HEK293 (cell line): ENCODE measurements around the gene BBC3.

ENCODE experiments used
- GLI4 ChIP-seq: fragments of 450-650 bp; formaldehyde crosslinking; IDR thresholded peaks from 2 replicates; pipeline ENCODE4 v1.5.1; 2016; ENCODE audit warnings: missing biosample characterization, missing genetic modification characterization
- IKZF3 ChIP-seq: fragments of 450-650 bp; IDR thresholded peaks from 2 replicates; pipeline ENCODE4 v1.5.0; 2018; ENCODE audit warnings: missing biosample characterization, mild to moderate bottlenecking, missing genetic modification characterization, moderate library complexity
- KLF16 ChIP-seq: fragments of 450-650 bp; formaldehyde crosslinking; IDR thresholded peaks from 2 replicates; pipeline ENCODE4 v1.5.1; 2017; ENCODE audit warnings: missing biosample characterization, missing genetic modification characterization
- KLF7 ChIP-seq: fragments of 450-650 bp; formaldehyde crosslinking; IDR thresholded peaks from 2 replicates; pipeline ENCODE4 v1.5.1; 2016; ENCODE audit warnings: missing biosample characterization, missing genetic modification characterization, borderline replicate concordance
- KLF9 ChIP-seq: fragments of 450-650 bp; formaldehyde crosslinking; IDR thresholded peaks from 2 replicates; pipeline ENCODE4 v1.5.1; 2016; ENCODE audit warnings: missing biosample characterization, missing genetic modification characterization, low read depth
- ZBTB20 ChIP-seq: fragments of 450-650 bp; formaldehyde crosslinking; IDR thresholded peaks from 2 replicates; pipeline ENCODE4 v1.5.1; 2016; ENCODE audit warnings: missing biosample characterization, missing genetic modification characterization
- ZNF239 ChIP-seq: fragments of 450-650 bp; formaldehyde crosslinking; IDR thresholded peaks from 2 replicates; pipeline ENCODE4 v1.5.1; 2016; ENCODE audit warnings: missing biosample characterization, missing genetic modification characterization
- TF ChIP-seq, protein P1 (sequence below): fragments of 450-650 bp; formaldehyde crosslinking; conservative IDR thresholded peaks from 2 replicates; pipeline ENCODE4 v1.5.1; 2016; ENCODE audit warnings: low read depth, missing biosample characterization, missing genetic modification characterization
- TF ChIP-seq, protein P2 (sequence below): fragments of 450-650 bp; formaldehyde crosslinking; IDR thresholded peaks from 2 replicates; pipeline ENCODE4 v1.5.1; 2016; ENCODE audit warnings: missing biosample characterization, missing genetic modification characterization
- TF ChIP-seq, protein P3 (sequence below): fragments of 450-650 bp; formaldehyde crosslinking; IDR thresholded peaks from 2 replicates; pipeline ENCODE4 v1.5.1; 2016; ENCODE audit warnings: missing biosample characterization, missing genetic modification characterization
- TF ChIP-seq, protein P4 (sequence below): fragments of 450-650 bp; formaldehyde crosslinking; IDR thresholded peaks from 2 replicates; pipeline ENCODE4 v1.5.1; 2016; ENCODE audit warnings: missing biosample characterization, missing genetic modification characterization
- TF ChIP-seq, protein P5 (sequence below): fragments of 450-650 bp; formaldehyde crosslinking; IDR thresholded peaks from 2 replicates; pipeline ENCODE4 v1.5.1; 2016; ENCODE audit warnings: missing biosample characterization, missing genetic modification characterization
- TF ChIP-seq, protein P6 (sequence below): fragments of 450-650 bp; formaldehyde crosslinking; IDR thresholded peaks from 2 replicates; pipeline ENCODE4 v1.5.1; 2016; ENCODE audit warnings: missing biosample characterization, missing genetic modification characterization, low read depth
- TF ChIP-seq, protein P7 (sequence below): fragments of 450-650 bp; formaldehyde crosslinking; IDR thresholded peaks from 2 replicates; pipeline ENCODE4 v1.5.1; 2016; ENCODE audit warnings: missing biosample characterization, missing genetic modification characterization

DNA sequence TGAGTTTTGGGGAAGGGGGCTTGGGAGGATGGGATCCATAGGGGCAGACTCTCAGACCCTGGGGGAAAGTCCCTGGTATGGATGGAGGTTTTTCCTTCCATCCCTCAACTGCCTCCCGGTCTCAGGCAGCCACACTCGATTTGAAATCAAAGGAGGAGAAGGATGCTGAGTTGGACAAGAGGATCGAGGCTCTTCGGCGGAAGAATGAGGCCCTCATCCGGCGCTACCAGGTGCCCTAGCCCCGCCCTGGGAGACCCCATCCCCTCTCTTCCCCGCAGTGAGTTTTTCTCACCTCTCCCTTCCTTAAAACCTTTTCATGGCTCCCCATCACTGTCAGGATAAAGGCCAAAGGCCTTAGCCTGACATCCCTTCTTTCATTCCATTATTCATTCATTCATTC, 27.4 kb upstream of the BBC3 start:
- TF ChIP-seq, protein P1, sequence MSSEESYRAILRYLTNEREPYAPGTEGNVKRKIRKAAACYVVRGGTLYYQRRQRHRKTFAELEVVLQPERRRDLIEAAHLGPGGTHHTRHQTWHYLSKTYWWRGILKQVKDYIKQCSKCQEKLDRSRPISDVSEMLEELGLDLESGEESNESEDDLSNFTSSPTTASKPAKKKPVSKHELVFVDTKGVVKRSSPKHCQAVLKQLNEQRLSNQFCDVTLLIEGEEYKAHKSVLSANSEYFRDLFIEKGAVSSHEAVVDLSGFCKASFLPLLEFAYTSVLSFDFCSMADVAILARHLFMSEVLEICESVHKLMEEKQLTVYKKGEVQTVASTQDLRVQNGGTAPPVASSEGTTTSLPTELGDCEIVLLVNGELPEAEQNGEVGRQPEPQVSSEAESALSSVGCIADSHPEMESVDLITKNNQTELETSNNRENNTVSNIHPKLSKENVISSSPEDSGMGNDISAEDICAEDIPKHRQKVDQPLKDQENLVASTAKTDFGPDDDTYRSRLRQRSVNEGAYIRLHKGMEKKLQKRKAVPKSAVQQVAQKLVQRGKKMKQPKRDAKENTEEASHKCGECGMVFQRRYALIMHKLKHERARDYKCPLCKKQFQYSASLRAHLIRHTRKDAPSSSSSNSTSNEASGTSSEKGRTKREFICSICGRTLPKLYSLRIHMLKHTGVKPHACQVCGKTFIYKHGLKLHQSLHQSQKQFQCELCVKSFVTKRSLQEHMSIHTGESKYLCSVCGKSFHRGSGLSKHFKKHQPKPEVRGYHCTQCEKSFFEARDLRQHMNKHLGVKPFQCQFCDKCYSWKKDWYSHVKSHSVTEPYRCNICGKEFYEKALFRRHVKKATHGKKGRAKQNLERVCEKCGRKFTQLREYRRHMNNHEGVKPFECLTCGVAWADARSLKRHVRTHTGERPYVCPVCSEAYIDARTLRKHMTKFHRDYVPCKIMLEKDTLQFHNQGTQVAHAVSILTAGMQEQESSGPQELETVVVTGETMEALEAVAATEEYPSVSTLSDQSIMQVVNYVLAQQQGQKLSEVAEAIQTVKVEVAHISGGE (tag by site-specific recombination), result no peak
- TF ChIP-seq, protein P2, sequence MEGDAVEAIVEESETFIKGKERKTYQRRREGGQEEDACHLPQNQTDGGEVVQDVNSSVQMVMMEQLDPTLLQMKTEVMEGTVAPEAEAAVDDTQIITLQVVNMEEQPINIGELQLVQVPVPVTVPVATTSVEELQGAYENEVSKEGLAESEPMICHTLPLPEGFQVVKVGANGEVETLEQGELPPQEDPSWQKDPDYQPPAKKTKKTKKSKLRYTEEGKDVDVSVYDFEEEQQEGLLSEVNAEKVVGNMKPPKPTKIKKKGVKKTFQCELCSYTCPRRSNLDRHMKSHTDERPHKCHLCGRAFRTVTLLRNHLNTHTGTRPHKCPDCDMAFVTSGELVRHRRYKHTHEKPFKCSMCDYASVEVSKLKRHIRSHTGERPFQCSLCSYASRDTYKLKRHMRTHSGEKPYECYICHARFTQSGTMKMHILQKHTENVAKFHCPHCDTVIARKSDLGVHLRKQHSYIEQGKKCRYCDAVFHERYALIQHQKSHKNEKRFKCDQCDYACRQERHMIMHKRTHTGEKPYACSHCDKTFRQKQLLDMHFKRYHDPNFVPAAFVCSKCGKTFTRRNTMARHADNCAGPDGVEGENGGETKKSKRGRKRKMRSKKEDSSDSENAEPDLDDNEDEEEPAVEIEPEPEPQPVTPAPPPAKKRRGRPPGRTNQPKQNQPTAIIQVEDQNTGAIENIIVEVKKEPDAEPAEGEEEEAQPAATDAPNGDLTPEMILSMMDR, result no peak
- TF ChIP-seq KLF16 (tag by site-specific recombination) (no peak), GLI4 (no peak), KLF9 (tag by site-specific recombination) (no peak), IKZF3 (no peak), ZNF239 (tag by site-specific recombination) (no peak), KLF7 (tag by site-specific recombination) (no peak), ZBTB20 (tag by site-specific recombination) (no peak)
- TF ChIP-seq, protein P3, sequence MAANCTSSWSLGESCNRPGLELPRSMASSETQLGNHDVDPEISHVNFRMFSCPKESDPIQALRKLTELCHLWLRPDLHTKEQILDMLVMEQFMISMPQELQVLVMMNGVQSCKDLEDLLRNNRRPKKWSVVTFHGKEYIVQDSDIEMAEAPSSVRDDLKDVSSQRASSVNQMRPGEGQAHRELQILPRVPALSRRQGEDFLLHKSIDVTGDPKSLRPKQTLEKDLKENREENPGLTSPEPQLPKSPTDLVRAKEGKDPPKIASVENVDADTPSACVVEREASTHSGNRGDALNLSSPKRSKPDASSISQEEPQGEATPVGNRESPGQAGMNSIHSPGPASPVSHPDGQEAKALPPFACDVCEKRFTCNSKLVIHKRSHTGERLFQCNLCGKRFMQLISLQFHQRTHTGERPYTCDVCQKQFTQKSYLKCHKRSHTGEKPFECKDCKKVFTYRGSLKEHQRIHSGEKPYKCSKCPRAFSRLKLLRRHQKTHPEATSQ (tag by site-specific recombination), result no peak
- TF ChIP-seq, protein P4, sequence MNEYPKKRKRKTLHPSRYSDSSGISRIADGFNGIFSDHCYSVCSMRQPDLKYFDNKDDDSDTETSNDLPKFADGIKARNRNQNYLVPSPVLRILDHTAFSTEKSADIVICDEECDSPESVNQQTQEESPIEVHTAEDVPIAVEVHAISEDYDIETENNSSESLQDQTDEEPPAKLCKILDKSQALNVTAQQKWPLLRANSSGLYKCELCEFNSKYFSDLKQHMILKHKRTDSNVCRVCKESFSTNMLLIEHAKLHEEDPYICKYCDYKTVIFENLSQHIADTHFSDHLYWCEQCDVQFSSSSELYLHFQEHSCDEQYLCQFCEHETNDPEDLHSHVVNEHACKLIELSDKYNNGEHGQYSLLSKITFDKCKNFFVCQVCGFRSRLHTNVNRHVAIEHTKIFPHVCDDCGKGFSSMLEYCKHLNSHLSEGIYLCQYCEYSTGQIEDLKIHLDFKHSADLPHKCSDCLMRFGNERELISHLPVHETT, result no peak
- TF ChIP-seq, protein P5, sequence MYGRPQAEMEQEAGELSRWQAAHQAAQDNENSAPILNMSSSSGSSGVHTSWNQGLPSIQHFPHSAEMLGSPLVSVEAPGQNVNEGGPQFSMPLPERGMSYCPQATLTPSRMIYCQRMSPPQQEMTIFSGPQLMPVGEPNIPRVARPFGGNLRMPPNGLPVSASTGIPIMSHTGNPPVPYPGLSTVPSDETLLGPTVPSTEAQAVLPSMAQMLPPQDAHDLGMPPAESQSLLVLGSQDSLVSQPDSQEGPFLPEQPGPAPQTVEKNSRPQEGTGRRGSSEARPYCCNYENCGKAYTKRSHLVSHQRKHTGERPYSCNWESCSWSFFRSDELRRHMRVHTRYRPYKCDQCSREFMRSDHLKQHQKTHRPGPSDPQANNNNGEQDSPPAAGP (tag by site-specific recombination), result no peak
- TF ChIP-seq, protein P6, sequence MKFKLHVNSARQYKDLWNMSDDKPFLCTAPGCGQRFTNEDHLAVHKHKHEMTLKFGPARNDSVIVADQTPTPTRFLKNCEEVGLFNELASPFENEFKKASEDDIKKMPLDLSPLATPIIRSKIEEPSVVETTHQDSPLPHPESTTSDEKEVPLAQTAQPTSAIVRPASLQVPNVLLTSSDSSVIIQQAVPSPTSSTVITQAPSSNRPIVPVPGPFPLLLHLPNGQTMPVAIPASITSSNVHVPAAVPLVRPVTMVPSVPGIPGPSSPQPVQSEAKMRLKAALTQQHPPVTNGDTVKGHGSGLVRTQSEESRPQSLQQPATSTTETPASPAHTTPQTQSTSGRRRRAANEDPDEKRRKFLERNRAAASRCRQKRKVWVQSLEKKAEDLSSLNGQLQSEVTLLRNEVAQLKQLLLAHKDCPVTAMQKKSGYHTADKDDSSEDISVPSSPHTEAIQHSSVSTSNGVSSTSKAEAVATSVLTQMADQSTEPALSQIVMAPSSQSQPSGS (tag by site-specific recombination), result no peak
- TF ChIP-seq, protein P7, sequence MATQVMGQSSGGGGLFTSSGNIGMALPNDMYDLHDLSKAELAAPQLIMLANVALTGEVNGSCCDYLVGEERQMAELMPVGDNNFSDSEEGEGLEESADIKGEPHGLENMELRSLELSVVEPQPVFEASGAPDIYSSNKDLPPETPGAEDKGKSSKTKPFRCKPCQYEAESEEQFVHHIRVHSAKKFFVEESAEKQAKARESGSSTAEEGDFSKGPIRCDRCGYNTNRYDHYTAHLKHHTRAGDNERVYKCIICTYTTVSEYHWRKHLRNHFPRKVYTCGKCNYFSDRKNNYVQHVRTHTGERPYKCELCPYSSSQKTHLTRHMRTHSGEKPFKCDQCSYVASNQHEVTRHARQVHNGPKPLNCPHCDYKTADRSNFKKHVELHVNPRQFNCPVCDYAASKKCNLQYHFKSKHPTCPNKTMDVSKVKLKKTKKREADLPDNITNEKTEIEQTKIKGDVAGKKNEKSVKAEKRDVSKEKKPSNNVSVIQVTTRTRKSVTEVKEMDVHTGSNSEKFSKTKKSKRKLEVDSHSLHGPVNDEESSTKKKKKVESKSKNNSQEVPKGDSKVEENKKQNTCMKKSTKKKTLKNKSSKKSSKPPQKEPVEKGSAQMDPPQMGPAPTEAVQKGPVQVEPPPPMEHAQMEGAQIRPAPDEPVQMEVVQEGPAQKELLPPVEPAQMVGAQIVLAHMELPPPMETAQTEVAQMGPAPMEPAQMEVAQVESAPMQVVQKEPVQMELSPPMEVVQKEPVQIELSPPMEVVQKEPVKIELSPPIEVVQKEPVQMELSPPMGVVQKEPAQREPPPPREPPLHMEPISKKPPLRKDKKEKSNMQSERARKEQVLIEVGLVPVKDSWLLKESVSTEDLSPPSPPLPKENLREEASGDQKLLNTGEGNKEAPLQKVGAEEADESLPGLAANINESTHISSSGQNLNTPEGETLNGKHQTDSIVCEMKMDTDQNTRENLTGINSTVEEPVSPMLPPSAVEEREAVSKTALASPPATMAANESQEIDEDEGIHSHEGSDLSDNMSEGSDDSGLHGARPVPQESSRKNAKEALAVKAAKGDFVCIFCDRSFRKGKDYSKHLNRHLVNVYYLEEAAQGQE (tag by site-specific recombination), result no peak
